ENCODE measurements around the gene NTRK1. TPM values are rescaled to one million over a fixed set of nuclear protein-coding genes. Genes with fewer than 3 reads are reported as not detected.

Gene NTRK1
- total RNA-seq, 2 experiments from 2014 or later, result 2.8 to 8.8 TPM

DNA sequence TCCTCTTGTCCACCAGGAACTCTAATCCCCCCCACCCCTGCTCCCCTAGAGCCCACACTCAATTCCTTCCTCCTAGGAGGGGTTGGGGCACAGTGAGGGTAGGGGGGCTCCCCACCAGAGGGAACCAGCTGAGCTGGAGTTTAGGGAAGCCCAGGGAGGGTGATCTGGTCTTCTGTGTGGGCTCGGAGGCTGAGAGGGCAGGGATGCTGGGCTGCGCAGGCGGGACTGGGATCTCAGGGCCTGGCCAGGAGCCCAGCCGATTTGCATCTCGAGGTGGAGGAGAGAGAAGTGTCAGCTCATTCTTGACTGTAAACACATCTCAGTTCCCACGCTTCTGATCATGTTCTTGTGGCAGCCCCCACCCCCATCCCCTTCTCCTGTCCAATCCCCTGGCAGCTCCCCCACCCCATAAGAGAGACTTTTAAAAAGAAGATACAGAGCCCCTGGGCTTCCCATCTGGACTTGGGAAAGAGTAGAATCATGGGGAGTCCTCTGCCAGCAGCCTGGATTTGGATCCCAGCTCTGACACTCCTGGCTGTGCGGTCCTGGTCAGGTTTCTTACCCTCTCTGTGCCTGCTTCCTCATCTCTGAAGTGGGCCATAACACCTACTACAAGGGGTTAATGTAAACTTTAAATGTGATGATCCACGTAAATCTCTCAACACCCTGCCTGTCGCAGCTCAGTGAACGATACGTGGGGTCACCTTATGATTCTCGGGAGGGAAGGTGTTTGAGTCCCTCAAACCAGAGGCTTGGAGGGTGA is 39.5 kb downstream of the NTRK1 start:
- H3K9me3 Mint-ChIP-seq (ENCODE audit: low read depth), result no peaks in the 10 kb centered on the region
- no peak overlapping the region for H3K27ac Mint-ChIP-seq
- DNase-seq, result no peak
- CTCF ChIA-PET, result interaction anchor here (0.9 to 5.0 kb wide), 5 partner anchors 9 to 211 kb away, joined by 3 to 24 read pairs (median 7); no protein-coding TSS in a partner anchor
- H3K4me1 Mint-ChIP-seq, result peaks cover 10% of the 10 kb centered on the region
- no peak overlapping the region for H3K4me3 Mint-ChIP-seq
- no peak for ATAC-seq
- H3K27me3 Mint-ChIP-seq, result peaks cover 36% of the 10 kb centered on the region
- no peaks in the 10 kb centered on the region for H3K36me3 Mint-ChIP-seq

DNA sequence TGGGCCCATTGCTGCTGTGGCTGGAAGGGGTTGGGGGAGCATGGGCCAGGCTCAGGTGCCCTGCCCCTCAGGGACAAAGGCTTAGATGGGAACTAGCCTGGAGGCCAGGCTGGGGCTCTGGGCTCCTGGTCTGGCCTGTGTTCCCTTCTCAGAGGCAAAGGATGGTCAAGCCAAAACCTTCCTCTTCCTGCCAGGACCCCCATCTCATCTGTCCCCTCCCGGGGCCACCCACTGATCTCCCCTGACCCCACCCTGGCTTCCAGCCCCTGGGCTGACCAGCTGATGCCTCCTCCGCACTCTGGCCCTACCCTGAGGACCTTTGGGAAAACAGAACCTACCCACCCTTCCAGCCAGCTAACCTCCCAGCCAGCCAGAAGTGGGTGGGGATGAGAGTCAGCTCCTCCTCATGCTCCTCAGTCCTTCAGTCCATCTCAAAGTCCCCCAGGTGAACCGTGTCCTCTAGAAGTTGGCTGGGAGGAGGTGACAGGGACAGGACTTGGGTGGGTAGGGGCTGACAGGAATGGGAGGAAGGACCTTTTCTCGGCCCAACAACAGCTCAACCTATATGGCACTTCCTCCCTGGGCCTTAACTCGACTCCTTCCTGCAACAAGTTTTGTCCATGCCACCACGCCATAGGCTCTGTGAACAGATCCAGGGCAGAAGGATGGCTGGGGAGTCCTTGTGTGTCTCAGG is 40.4 kb downstream of the NTRK1 start:
- CTCF ChIA-PET, result interaction anchor here (0.9 to 5.0 kb wide), 4 partner anchors 10 to 212 kb away, joined by 3 to 24 read pairs (median 4); no protein-coding TSS in a partner anchor
- ATAC-seq (no peak), DNase-seq (no peak)
- Mint-ChIP-seq H3K9me3 (ENCODE audit: low read depth) (no peaks in the 10 kb centered on the region), H3K27me3 (peaks cover 28% of the 10 kb centered on the region), H3K4me1 (peaks cover 10% of the 10 kb centered on the region), H3K4me3 (no peak overlapping the region), H3K27ac (no peak overlapping the region), H3K36me3 (no peaks in the 10 kb centered on the region)

DNA sequence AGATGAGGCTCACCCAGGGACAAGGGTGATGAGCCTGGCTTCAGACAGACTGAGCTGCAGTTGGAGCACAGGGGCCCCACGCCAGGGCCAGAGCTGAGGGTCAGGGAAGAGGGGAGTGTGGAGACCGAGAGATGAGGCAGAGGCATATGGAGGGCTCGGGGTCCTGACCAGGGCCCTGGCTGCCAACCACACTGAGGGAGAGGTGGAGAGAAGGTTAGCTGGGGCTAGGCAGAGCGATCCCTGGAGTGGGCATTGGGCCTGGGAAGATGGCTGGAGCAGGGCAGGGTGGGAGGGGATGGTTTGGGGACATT is 40.9 kb downstream of the NTRK1 start:
- peaks cover 25% of the 10 kb centered on the region for H3K27me3 Mint-ChIP-seq
- DNase-seq (no peak), ATAC-seq (no peak)
- peaks cover 10% of the 10 kb centered on the region for H3K4me1 Mint-ChIP-seq
- no peak overlapping the region for H3K27ac Mint-ChIP-seq
- H3K9me3 Mint-ChIP-seq (ENCODE audit: low read depth), result no peaks in the 10 kb centered on the region
- no peaks in the 10 kb centered on the region for H3K36me3 Mint-ChIP-seq
- CTCF ChIA-PET, result interaction anchor here (1.0 to 5.0 kb wide), 3 partner anchors 10 to 212 kb away, joined by 4 to 24 read pairs (median 5); no protein-coding TSS in a partner anchor
- no peak overlapping the region for H3K4me3 Mint-ChIP-seq

DNA sequence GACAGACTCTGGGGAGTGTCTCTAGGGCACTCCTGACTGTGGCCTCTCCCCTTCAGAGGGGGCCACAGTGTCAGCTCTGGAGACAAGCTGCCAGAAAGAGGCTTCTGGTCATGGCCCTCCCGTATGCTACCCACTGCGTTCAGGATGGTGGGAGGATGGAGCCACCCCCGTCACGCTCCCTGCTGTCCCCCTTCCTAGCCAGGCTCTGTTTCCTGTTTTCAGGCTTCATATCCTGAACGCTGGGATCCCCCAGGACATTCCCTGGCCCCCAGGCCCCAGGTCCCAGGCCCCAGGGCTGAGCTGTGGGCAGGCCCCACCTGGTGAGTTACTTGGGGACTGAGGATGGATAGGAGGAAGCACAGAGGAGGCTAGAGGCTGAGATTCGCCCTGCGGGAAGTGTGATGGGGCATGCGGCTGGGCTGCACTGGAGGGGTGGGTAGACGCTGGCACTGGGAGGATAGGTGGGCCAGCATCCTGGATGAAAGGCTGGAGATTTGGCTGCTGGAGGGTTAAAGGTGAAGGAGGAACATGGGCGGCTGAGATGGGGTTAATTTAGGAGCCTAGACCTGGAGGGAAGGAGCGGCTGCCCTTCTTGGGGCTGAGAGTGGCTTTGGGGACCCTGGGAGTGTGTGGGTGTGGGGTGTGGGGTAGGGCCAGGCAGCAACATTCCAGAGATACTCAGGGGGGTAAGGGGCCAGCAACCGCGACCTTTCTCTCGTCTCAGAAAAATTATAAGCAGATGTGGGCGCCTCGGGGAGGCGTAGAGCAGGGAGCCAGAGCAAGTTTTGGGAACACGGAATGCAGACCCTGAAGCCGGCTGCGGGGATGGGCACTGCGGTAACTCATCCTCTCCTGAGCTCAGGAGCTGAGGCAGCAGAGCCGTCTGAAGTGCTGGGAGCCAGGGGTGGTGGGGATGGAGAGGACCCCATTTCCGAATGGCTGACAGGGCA is 41.6 kb downstream of the NTRK1 start:
- Mint-ChIP-seq H3K4me1 (peaks cover 10% of the 10 kb centered on the region), H3K4me3 (no peak overlapping the region), H3K27me3 (peaks cover 22% of the 10 kb centered on the region), H3K27ac (no peak overlapping the region), H3K9me3 (ENCODE audit: low read depth) (no peaks in the 10 kb centered on the region), H3K36me3 (no peaks in the 10 kb centered on the region)
- CTCF ChIA-PET, result interaction anchor here (2.1 to 5.0 kb wide), 2 partner anchors 11 to 213 kb away, joined by 5 to 24 read pairs; no protein-coding TSS in a partner anchor
- DNase-seq, result no peak
- no peak for ATAC-seq

- no peak overlapping the region for H3K4me3 Mint-ChIP-seq
These were observed 42.8 kb downstream of the NTRK1 start for GRCh38 chr1:156903328-156904091.

DNA sequence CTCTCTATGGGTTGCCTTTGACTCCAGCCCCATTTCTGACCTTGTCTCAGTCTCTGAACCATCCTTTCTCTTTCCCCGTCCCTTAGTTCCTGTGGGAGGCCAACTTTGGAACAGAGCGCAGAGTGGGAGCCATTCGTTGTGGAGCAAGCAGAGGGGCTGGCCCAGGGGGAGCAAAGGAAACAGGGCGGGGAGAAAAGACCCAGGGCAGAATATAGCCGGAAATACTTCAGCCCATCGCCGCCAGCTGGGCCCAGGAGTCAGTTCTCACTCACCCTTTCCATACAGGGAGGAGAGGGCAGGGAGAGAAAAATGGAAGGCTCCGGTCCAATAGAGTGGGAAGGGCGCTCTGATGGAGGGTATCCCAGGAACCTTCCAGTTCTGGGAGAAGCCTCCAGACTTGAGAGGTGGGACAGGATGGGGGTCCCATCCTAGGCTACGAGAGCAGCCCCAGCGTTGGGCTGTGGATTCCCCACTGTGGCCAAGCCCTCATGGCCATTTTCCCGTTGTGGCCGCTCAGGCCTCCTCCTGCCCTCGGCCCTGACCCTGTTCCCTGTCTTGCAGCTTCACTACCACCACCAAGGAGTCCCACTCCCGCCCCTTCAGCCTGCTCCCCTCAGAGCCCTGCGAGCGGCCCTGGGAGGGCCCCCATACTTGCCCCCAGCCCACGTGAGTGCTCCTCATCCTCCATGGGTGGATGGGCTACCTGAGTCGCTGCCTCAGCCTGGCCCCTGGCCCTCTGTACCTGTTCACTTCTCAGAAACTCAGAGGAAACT is 43.7 kb downstream of the NTRK1 start:
- H3K36me3 Mint-ChIP-seq, result no peaks in the 10 kb centered on the region
- CTCF ChIA-PET, result no interaction called here
- no peak overlapping the region for H3K4me3 Mint-ChIP-seq
- peaks cover 6% of the 10 kb centered on the region for H3K27me3 Mint-ChIP-seq
- DNase-seq, result no peak
- H3K9me3 Mint-ChIP-seq (ENCODE audit: low read depth), result no peaks in the 10 kb centered on the region
- no peak overlapping the region for H3K27ac Mint-ChIP-seq
- ATAC-seq, result no peak
- H3K4me1 Mint-ChIP-seq, result no peaks in the 10 kb centered on the region

More at GRCh38 chr1:156903328-156904091, 42.8 kb downstream of the NTRK1 start:
- no peaks in the 10 kb centered on the region for H3K36me3 Mint-ChIP-seq
- peaks cover 13% of the 10 kb centered on the region for H3K27me3 Mint-ChIP-seq
- H3K4me1 Mint-ChIP-seq, result peaks cover 2% of the 10 kb centered on the region
- CTCF ChIA-PET, result no interaction called here
- H3K27ac Mint-ChIP-seq, result no peak overlapping the region
- ATAC-seq, result no peak
- no peaks in the 10 kb centered on the region for H3K9me3 Mint-ChIP-seq (ENCODE audit: low read depth)
- DNase-seq, result no peak

DNA sequence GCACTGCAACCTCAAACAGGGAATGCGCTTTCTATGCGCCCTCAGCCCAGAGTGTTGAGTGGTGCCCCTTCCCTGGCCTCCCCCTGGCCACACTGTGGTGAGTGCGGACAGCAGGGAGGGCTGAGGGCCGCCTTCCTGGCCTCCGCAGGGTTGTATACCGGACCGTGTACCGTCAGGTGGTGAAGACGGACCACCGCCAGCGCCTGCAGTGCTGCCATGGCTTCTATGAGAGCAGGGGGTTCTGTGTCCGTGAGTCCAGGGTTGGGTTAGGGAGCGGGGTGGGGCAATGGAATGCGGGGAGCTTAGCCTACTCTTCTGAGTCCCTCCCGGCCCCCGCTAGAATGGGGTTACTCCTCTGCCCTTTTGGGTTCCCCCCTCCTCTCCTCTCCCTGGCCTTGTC is 44.5 kb downstream of the NTRK1 start:
- H3K27ac Mint-ChIP-seq, result no peak overlapping the region
- H3K4me3 Mint-ChIP-seq, result no peak overlapping the region
- H3K36me3 Mint-ChIP-seq, result no peaks in the 10 kb centered on the region
- no peak for DNase-seq
- no peak for ATAC-seq
- no peaks in the 10 kb centered on the region for H3K9me3 Mint-ChIP-seq (ENCODE audit: low read depth)
- CTCF ChIA-PET, result no interaction called here
- peaks cover 3% of the 10 kb centered on the region for H3K27me3 Mint-ChIP-seq
- H3K4me1 Mint-ChIP-seq, result no peaks in the 10 kb centered on the region

GRCh38 chr1:156905651-156906050 is 45.0 kb downstream of the NTRK1 start:
- Mint-ChIP-seq H3K4me1 (no peaks in the 10 kb centered on the region), H3K9me3 (ENCODE audit: low read depth) (no peaks in the 10 kb centered on the region), H3K4me3 (no peak overlapping the region), H3K27ac (no peak overlapping the region), H3K36me3 (no peaks in the 10 kb centered on the region), H3K27me3 (no peaks in the 10 kb centered on the region)
- DNase-seq, result no peak
- CTCF ChIA-PET, result no interaction called here
- no peak for ATAC-seq

- Mint-ChIP-seq H3K4me1 (no peaks in the 10 kb centered on the region), H3K4me3 (no peak overlapping the region), H3K36me3 (no peaks in the 10 kb centered on the region), H3K27me3 (peaks cover 4% of the 10 kb centered on the region), H3K9me3 (ENCODE audit: low read depth) (no peaks in the 10 kb centered on the region), H3K27ac (no peak overlapping the region)
- ATAC-seq (no peak), DNase-seq (no peak)
- CTCF ChIA-PET, result interaction anchor here (0.6 kb wide), 1 partner anchor 304 kb away, joined by 3 read pairs; no protein-coding TSS in a partner anchor
These were observed 45.7 kb downstream of the NTRK1 start for GRCh38 chr1:156906206-156906906.

DNA sequence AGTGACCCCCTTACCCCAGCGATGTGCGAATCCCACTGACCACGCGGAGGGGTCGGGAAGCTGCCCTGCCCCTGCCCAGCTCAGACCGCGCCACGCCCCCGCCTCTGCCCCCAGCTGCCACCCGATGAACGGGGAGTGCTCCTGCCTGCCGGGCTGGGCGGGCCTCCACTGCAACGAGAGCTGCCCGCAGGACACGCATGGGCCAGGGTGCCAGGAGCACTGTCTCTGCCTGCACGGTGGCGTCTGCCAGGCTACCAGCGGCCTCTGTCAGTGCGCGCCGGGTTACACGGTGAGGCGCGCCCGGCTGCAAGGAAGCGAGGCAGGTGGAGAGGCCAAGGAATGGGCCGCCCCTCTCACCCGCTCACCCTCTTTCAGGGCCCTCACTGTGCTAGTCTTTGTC is 47.9 kb downstream of the NTRK1 start:
- no peak overlapping the region for H3K4me3 Mint-ChIP-seq
- no peak for ATAC-seq
- peaks cover 11% of the 10 kb centered on the region for H3K27me3 Mint-ChIP-seq
- H3K4me1 Mint-ChIP-seq, result no peaks in the 10 kb centered on the region
- no peaks in the 10 kb centered on the region for H3K9me3 Mint-ChIP-seq (ENCODE audit: low read depth)
- CTCF ChIA-PET, result no interaction called here
- H3K36me3 Mint-ChIP-seq, result no peaks in the 10 kb centered on the region
- DNase-seq, result no peak
- H3K27ac Mint-ChIP-seq, result no peak overlapping the region

- H3K4me3 Mint-ChIP-seq, result no peak overlapping the region
- no peak overlapping the region for H3K27ac Mint-ChIP-seq
- no peak for DNase-seq
- H3K9me3 Mint-ChIP-seq (ENCODE audit: low read depth), result no peaks in the 10 kb centered on the region
- ATAC-seq, result no peak
- no peaks in the 10 kb centered on the region for H3K36me3 Mint-ChIP-seq
- peaks cover 14% of the 10 kb centered on the region for H3K27me3 Mint-ChIP-seq
- CTCF ChIA-PET, result interaction anchor here (0.9 to 3.3 kb wide), 4 partner anchors 15 to 183 kb away, joined by 3 to 56 read pairs (median 4); partner anchors contain the start of gene LRRC71
- H3K4me1 Mint-ChIP-seq, result no peaks in the 10 kb centered on the region
These were observed 48.3 kb downstream of the NTRK1 start for GRCh38 chr1:156908955-156909354.

All from activated CD8-positive, alpha-beta memory T cell treated with anti-CD3 and anti-CD28 coated beads, Interleukin-2, amount 10 ng/mL, durations not matched to agents 7 days and 5 days (primary cell).